ENCODE results near the gene KDM4C. TPM values are rescaled to one million over a fixed set of nuclear protein-coding genes. Genes with fewer than 3 reads are reported as not detected.

The KDM4C gene
- total and polyA plus RNA-seq, 11 donors: 4.4 to 19.9 (median 13.3) TPM

DNA sequence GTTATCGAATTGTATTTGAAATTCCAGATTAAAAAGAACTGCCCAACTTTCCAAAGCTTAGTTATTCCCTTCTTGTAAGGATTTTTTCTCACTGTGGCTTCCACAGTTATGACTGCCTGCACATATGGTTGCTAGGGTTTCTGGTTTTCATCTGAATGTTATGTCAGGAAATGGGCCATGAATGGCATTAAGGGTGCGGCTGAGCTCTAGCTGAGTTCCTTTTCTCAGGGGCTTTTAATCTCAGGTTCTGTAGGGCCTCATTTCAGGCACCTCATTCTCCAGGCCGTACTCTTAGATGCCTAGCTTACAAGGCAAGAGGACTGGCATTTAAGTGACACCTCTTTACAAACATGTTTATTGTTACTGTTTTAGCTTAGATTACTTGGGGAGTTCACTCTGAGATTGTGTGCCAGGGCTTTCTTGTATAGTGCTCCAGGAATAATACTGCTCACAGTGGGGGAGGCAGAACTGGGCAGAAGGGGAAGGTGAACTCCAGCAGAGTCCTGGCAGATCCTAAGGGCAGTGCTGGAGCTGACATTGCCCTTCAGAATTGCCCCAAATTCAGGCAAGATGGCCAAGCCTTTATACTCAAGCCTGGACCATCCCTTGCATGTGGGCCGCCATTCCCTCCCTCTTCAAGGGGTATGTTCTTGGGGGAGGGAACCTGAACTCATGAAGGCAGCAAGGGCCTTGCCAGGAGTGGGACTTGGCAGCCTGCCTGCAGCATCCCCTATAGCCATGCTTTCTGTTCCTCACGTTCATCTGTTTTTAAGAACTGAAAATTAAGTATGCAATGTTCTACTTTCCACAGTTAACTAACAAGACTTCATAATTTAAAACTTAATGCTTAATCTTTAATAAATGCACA is 111.5 kb downstream of the KDM4C start:
- no peak overlapping the region for H3K4me3 ChIP-seq
- H3K9me3 ChIP-seq: peaks cover 0 to 13% (median 4%) of the 10 kb centered on the region in 12 donors
- DNase-seq (no peak), ATAC-seq (peak in 3 of 4 donors; percentile 70 to 83 (median 81))
- H3K27me3 ChIP-seq: no peaks in the 10 kb centered on the region
- peaks cover 0 to 20% (median 4%) of the 10 kb centered on the region in 12 donors for H3K4me1 ChIP-seq
- no peak overlapping the region for H3K27ac ChIP-seq
- TF ChIP-seq, protein P1, sequence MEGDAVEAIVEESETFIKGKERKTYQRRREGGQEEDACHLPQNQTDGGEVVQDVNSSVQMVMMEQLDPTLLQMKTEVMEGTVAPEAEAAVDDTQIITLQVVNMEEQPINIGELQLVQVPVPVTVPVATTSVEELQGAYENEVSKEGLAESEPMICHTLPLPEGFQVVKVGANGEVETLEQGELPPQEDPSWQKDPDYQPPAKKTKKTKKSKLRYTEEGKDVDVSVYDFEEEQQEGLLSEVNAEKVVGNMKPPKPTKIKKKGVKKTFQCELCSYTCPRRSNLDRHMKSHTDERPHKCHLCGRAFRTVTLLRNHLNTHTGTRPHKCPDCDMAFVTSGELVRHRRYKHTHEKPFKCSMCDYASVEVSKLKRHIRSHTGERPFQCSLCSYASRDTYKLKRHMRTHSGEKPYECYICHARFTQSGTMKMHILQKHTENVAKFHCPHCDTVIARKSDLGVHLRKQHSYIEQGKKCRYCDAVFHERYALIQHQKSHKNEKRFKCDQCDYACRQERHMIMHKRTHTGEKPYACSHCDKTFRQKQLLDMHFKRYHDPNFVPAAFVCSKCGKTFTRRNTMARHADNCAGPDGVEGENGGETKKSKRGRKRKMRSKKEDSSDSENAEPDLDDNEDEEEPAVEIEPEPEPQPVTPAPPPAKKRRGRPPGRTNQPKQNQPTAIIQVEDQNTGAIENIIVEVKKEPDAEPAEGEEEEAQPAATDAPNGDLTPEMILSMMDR (IDR thresholded peaks at IDR 0.05): no peak
- no peak for TF ChIP-seq POLR2A (IDR thresholded peaks at IDR 0.05)
- WGBS, 4 donors: 68 to 83% (median 81%) methylated on average over 5 of the region's 5 CpGs
- intact Hi-C loops (cut with DNase I): no loop called here
- peaks cover 0 to 4% (median 0%) of the 10 kb centered on the region in 9 donors for H3K36me3 ChIP-seq

DNA sequence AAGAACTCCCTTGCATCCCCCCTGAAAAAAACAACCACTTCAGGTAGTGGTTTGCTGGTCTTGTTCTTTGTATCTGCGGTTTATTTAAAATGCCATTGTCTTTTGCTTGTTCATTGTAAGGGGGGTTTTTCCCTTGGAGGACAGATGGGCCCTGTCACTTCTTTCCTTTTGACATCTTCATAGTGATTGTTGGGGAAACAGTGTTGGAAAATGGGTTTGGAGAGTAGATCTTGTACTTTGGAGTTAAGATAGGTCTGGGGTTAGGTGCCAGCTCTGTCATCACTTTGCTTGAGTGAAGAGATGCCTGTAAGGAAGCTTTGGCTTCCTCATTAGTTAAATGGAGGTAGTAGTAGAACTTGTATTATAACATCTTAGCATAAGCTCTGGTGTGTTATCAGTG is 112.4 kb downstream of the KDM4C start:
- Histone ChIP-seq H3K27me3 (no peaks in the 10 kb centered on the region), H3K4me3 (no peak overlapping the region), H3K4me1 (peaks cover 0 to 22% (median 4%) of the 10 kb centered on the region in 12 donors), H3K36me3 (no peaks in the 10 kb centered on the region), H3K9me3 (peaks cover 0 to 4% (median 0%) of the 10 kb centered on the region in 12 donors), H3K27ac (no peak overlapping the region)
- intact Hi-C loops (cut with DNase I): no loop called here
- DNase-seq (no peak), ATAC-seq (peak in 1 of 4 donors; percentile 43)
- TF ChIP-seq, protein P1 (IDR thresholded peaks at IDR 0.05): no peak
- no peak for TF ChIP-seq POLR2A (IDR thresholded peaks at IDR 0.05)
- WGBS, 4 donors: 89 to 97% (median 93%) methylated on average over 1 of the region's 1 CpG

DNA sequence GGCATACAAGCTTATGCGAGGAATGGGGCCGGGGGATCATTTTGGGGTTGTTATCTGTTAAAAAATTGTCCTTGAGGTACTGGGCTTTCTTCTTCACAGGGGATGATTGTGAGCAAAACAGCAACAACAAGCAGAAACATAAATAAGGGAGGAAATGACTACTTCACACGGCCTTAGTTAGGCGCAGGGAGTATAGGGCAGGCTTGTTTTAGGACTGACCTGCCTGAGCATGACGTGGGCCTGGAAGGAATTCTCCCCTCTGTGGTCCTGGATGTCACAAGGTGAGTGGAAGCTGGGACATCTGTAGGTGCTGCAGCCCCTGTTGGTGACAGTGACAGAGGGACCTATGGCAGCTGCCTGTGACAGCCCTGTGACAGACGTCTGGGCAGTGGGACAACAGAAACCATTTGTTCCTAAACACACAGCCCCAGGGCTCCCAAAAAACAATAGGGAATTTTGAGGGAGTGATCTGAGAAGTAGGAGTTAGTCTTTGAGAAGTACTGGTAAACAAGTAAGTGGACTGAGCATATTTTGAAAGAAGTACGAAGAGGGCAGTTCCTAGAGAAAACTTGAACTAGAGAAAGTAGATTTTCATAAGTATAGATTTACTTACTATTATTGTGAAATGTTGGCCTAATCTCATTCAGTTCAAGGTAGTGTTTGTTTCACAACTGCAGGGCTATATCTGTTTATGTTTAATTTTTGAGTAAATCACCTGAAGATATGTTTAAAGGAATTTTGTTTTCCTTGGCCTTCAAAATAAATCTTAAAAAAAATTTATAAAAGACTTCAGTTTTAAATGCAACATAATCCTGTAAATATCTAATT is 113.1 kb downstream of the KDM4C start:
- no peaks in the 10 kb centered on the region for H3K9me3 ChIP-seq
- intact Hi-C loops (cut with DNase I): no loop called here

More for the DNA sequence above, 113.1 kb downstream of the KDM4C start:
- Histone ChIP-seq H3K36me3 (no peaks in the 10 kb centered on the region), H3K27me3 (no peaks in the 10 kb centered on the region), H3K4me3 (no peak overlapping the region), H3K4me1 (peaks cover 0 to 22% (median 4%) of the 10 kb centered on the region in 12 donors), H3K27ac (no peak overlapping the region)
- no peak for TF ChIP-seq POLR2A (IDR thresholded peaks at IDR 0.05)
- TF ChIP-seq, protein P1 (IDR thresholded peaks at IDR 0.05): no peak
- ATAC-seq: peak in 1 of 4 donors; percentile 21
- 85 to 90% (median 89%) methylated on average over 7 of the region's 7 CpGs for WGBS, 4 donors
- no peak for DNase-seq

Data from heart left ventricle (tissue), 16 donors.